ENCODE data around the gene NCOA6.
A peak's percentile ranks its signal among the peaks of the same experiment; 100 is the strongest.

The NCOA6 gene

DNA sequence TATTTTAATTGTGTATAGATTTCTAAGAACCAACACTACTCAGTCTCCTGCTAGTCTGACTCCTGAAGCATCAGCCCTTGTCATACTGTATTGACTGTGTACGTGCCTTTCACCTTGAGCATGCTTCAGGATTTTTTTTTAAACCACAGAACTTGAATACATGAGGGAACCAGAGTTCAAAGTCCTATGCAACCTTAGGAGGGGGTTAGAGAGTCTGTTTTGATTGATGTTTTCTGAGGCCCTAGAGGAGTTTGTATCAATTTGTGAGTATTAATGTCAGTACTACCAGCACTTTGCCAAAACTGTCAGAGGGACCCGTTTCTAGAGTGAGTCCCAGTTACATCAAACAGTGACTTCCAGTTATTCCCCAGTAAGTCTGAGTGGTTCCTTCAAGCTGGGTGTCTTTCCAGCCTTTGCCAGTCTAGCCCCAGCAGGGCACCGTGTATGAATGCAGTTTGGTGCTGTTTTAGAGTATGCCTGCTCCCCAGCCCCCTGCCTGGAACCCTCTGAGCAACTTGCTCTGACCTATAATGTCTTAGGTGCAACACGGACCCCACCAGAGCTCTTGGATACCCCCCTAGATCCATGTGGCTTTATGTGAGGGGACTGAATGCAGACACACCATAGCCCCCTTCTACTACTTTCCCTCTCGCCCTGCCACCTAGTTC lies 112.8 kb downstream of the NCOA6 start:
- peaks cover 0 to 19% (median 8%) of the 10 kb centered on the region in 4 donors for H3K4me1 ChIP-seq
- no peak overlapping the region for H3K4me3 ChIP-seq
- TF ChIP-seq CTCF (IDR thresholded peaks at IDR 0.05), result no peak
- intact Hi-C loops (cut with DNase I; ENCODE audit: low total_unique reads), result loop anchor here (5.0 kb wide), 1 partner anchor 410 kb away; the partner anchor contains the start of gene AHCY
- peaks cover 16 to 46% (median 35%) of the 10 kb centered on the region in 3 donors for H3K36me3 ChIP-seq
- no peak for DNase-seq
- H3K27me3 ChIP-seq, result no peaks in the 10 kb centered on the region
- no peaks in the 10 kb centered on the region for H3K9me3 ChIP-seq
- H3K27ac ChIP-seq, result no peak overlapping the region

- Histone ChIP-seq H3K36me3 (peaks cover 11 to 39% (median 33%) of the 10 kb centered on the region in 3 donors), H3K4me3 (no peak overlapping the region), H3K4me1 (peaks cover 0 to 19% (median 8%) of the 10 kb centered on the region in 4 donors), H3K9me3 (no peaks in the 10 kb centered on the region), H3K27me3 (no peaks in the 10 kb centered on the region), H3K27ac (no peak overlapping the region)
- no peak for TF ChIP-seq CTCF (IDR thresholded peaks at IDR 0.05)
- intact Hi-C loops (cut with DNase I; ENCODE audit: low total_unique reads), result loop anchor here (5.0 kb wide), 1 partner anchor 410 kb away; the partner anchor contains the start of gene AHCY
- no peak for DNase-seq
Measured at GRCh38 chr20:34711813-34712430, 113.5 kb downstream of the NCOA6 start.

- no peak for DNase-seq
- peak overlapping the region in 1 of 2 donors; percentile 95 for H3K27ac ChIP-seq
- H3K4me1 ChIP-seq, result peaks cover 0 to 20% (median 9%) of the 10 kb centered on the region in 4 donors
- H3K4me3 ChIP-seq, result no peak overlapping the region
- intact Hi-C loops (cut with DNase I; ENCODE audit: low total_unique reads), result loop anchor here (5.0 kb wide), 1 partner anchor 409 kb away; the partner anchor contains the start of gene AHCY
- no peaks in the 10 kb centered on the region for H3K27me3 ChIP-seq
- no peak for TF ChIP-seq CTCF (IDR thresholded peaks at IDR 0.05)
- H3K9me3 ChIP-seq, result no peaks in the 10 kb centered on the region
- peaks cover 10 to 31% (median 28%) of the 10 kb centered on the region in 3 donors for H3K36me3 ChIP-seq
Measured at GRCh38 chr20:34710861-34711574, 114.4 kb downstream of the NCOA6 start.

DNA sequence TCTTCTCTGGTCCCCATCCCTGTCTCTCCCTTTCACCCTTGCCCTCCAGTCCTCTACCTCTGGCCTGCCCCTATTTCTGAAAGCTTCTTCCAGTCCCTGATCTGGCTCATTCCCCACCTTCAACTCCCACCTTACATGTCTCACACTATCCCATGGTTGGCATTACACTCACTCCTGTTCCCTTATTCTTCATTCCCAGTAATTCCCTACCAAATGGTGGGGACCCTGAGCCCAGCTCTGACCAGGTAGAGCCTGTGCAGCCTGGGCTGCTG lies 114.9 kb downstream of the NCOA6 start:
- no peaks in the 10 kb centered on the region for H3K27me3 ChIP-seq
- H3K9me3 ChIP-seq, result no peaks in the 10 kb centered on the region
- peak overlapping the region; percentile 81 to 95 for H3K27ac ChIP-seq
- peak overlapping the region; percentile 72 to 78 for H3K4me3 ChIP-seq
- H3K4me1 ChIP-seq, result peaks cover 0 to 25% (median 12%) of the 10 kb centered on the region in 4 donors
- no peak for DNase-seq
- peaks cover 10 to 27% (median 22%) of the 10 kb centered on the region in 3 donors for H3K36me3 ChIP-seq
- TF ChIP-seq CTCF (IDR thresholded peaks at IDR 0.05), result no peak
- intact Hi-C loops (cut with DNase I; ENCODE audit: low total_unique reads), result loop anchor here (5.0 kb wide), 1 partner anchor 408 kb away; the partner anchor contains the start of gene AHCY

DNA sequence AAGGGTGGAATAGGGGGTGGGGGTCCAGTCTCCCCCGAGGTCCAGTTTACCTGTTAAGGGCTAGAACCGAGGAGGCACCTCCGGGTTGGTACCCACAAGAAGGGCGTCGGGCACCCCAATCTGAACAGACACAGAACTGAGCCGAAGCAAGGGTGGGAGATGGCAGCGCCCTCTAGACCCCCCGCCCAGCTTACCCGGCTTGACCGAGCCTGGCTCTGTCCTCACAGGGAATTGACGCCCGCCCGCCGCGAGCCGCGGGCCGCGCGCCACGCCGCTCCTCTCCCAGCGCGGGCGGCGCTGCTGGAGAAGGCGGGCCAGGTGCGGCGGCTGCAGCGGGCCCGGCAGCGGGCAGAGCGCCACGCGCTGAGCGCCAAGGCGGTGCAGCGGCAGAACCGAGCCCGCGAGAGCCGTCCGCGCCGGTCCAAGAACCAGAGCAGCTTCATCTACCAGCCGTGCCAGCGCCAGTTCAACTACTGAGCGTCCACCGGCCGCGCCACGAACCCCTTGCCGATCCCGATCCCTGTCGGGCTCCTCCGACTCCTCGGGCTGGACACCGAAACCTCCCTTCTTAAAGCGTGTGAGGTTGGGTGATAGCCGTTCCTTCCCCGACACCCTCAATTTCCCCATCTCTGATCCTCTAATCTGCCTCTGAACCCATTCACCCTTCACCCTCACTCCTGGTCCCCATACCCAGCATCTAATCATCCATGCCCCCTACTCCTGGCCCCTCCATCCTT lies 115.5 kb downstream of the NCOA6 start:
- H3K27ac ChIP-seq, result peak overlapping the region; percentile 81 to 95
- no peaks in the 10 kb centered on the region for H3K9me3 ChIP-seq
- H3K4me3 ChIP-seq, result peak overlapping the region; percentile 72 to 78
- peaks cover 10 to 22% (median 17%) of the 10 kb centered on the region in 3 donors for H3K36me3 ChIP-seq
- H3K4me1 ChIP-seq, result peaks cover 0 to 30% (median 17%) of the 10 kb centered on the region in 4 donors
- H3K27me3 ChIP-seq, result no peaks in the 10 kb centered on the region
- intact Hi-C loops (cut with DNase I; ENCODE audit: low total_unique reads), result loop anchor here (5.0 kb wide), 3 partner anchors 133 to 408 kb away; partner anchors contain the start of genes AHCY and MAP1LC3A
- TF ChIP-seq CTCF (IDR thresholded peaks at IDR 0.05), result no peak
- peak; percentile 26 to 90 for DNase-seq
